Ovary (tissue), 9 donors: ENCODE data around the gene LSR. TPM values are rescaled to one million over a fixed set of nuclear protein-coding genes. Genes with fewer than 3 reads are reported as not detected.

ENCODE experiments used
- DNase-seq, 5 donors: peaks; one replicate each; pipeline ENCODE4 v3.0.0-alpha.2; 2019 to 2020
- H3K27ac ChIP-seq, 2 donors: fragments of 200-600 bp; one replicate each; pipeline versions ENCODE4 v1.5.1 to v1.8.0; 2019 to 2022
- H3K27me3 ChIP-seq: fragments of 200-600 bp; one replicate; pipeline ENCODE4 v1.8.0; 2022
- H3K36me3 ChIP-seq: fragments of 200-600 bp; sonication (generic); one replicate; pipeline ENCODE4 v1.5.1; 2019
- H3K4me1 ChIP-seq: one replicate; pipeline ENCODE4 v1.8.1; 2013; ENCODE audit warnings: mild to moderate bottlenecking, moderate library complexity; ENCODE audit not compliant: insufficient read depth
- H3K4me3 ChIP-seq: fragments of 200-600 bp; sonication (generic); one replicate; pipeline ENCODE4 v1.5.1; 2017
- H3K9me3 ChIP-seq, 2 donors: fragments of 200-600 bp in 1 of 2; sonication (generic) in 1 of 2; one replicate each; pipeline versions ENCODE4 v1.5.1 to v1.8.1; 2013 to 2019; ENCODE audit warnings: mild to moderate bottlenecking in 1 of 2, moderate library complexity in 1 of 2
- CTCF ChIP-seq, 3 donors: fragments of 450-650 bp in 2 of 3; fragments of 200-600 bp in 1 of 3; IDR thresholded peaks; one replicate each; pipeline versions ENCODE4 v1.5.1 to v1.8.0; 2016 to 2022; ENCODE audit warnings: antibody characterized with exemption in 3 of 3, mild to moderate bottlenecking in 1 of 3
- EP300 ChIP-seq: sonication (generic); formaldehyde crosslinking; IDR thresholded peaks from one replicate; pipeline ENCODE4 v1.6.1; 2017; ENCODE audit warnings: antibody characterized with exemption
- POLR2A ChIP-seq: fragments of 450-650 bp; IDR thresholded peaks from one replicate; pipeline ENCODE4 v1.6.1; 2017; ENCODE audit warnings: antibody characterized with exemption, mild to moderate bottlenecking, moderate library complexity
- WGBS, 3 donors: extraction: QIAGEN DNeasy Blood & Tissue Kit in 1 of 3; methylation state at CpG; one replicate each; pipeline versions ENCODE4 v1.1.5 to v1.1.7; 2013 to 2017; 5-methylcytosine and 5-hydroxymethylcytosine counted together
- intact Hi-C, 4 donors: fragments of 100-400 bp; cut with DNase I; formaldehyde crosslinking; loops; one replicate each; pipeline versions ENCODE4 v1.11.0 to v1.15.1; 2022 to 2023
- polyA plus RNA-seq, 2 donors: library from polyadenylated mRNA; stranded (reverse); fragments of 200-250 nt in 1 of 2; fragments of 350-450 nt in 1 of 2; fragmentation: Illumina TruSeq in 1 of 2; extraction: RNeasy Lipid Tissue Mini Kit (QIAGEN cat#74804) in 1 of 2; gene quantifications; one replicate each; pipeline ENCODE4 v1.2.3, GENCODE V29; 2013 to 2014
- total RNA-seq, 7 donors: library from RNA; depleted of rRNA in 2 of 7; stranded (reverse); fragments of >200 nt in 2 of 7; fragmentation: NEBNext Ultra II Directional in 3 of 7; extraction: Animal tissue kit (Norgen Biotek cat#: 25700) in 3 of 7; gene quantifications; one replicate each; pipeline versions ENCODE4 v1.1.0 to v1.2.4, GENCODE V29; 2016 to 2023
- donor health status: DM: no; HTN: no; CAD: no; lungs with moderate emphysema.
- donor health status: DM: no; HTN: no; CAD: no.
- donor health status: Bipolar disorder and iron deficiency.
- donor health status: DM: yes; HTN: yes; CAD: no.
- donor health status: DM: no; HTN: no; CAD: no.
- donor health status: DM: yes; HTN: yes; CAD: no.

Gene LSR
- total and polyA plus RNA-seq, 9 donors, result 3.3 to 69.8 (median 12.9) TPM

GRCh38 chr19:35222373-35223015 lies 26.3 kb upstream of the LSR start:
- no peaks in the 10 kb centered on the region for H3K4me1 ChIP-seq
- no peak overlapping the region for H3K27ac ChIP-seq
- no peaks in the 10 kb centered on the region for H3K36me3 ChIP-seq
- H3K9me3 ChIP-seq, result peaks cover 0 to 3% of the 10 kb centered on the region in 2 donors
- no peak for DNase-seq
- no peak for TF ChIP-seq EP300
- TF ChIP-seq CTCF (IDR thresholded peaks at IDR 0.05), result no peak
- no peak for TF ChIP-seq POLR2A
- H3K4me3 ChIP-seq, result no peak overlapping the region
- H3K27me3 ChIP-seq, result no peaks in the 10 kb centered on the region
- WGBS, 3 donors, result 80 to 92% (median 85%) methylated on average over 7 of the region's 7 CpGs
- intact Hi-C loops, result no loop called here

GRCh38 chr19:35223084-35223790 lies 25.6 kb upstream of the LSR start:
- TF ChIP-seq POLR2A (no peak), CTCF (IDR thresholded peaks at IDR 0.05) (no peak), EP300 (no peak)
- no peak overlapping the region for H3K4me3 ChIP-seq
- WGBS, 3 donors, result 51 to 61% (median 59%) methylated on average over 6 of the region's 6 CpGs
- no peaks in the 10 kb centered on the region for H3K27me3 ChIP-seq
- intact Hi-C loops, result no loop called here
- H3K9me3 ChIP-seq, result peaks cover 0 to 3% of the 10 kb centered on the region in 2 donors
- no peaks in the 10 kb centered on the region for H3K36me3 ChIP-seq
- no peak for DNase-seq
- H3K27ac ChIP-seq, result no peak overlapping the region
- no peaks in the 10 kb centered on the region for H3K4me1 ChIP-seq

GRCh38 chr19:35223862-35224505 lies 24.8 kb upstream of the LSR start:
- H3K9me3 ChIP-seq, result peaks cover 0 to 3% of the 10 kb centered on the region in 2 donors
- H3K4me3 ChIP-seq, result no peak overlapping the region
- TF ChIP-seq POLR2A, result no peak
- 69 to 83% (median 77%) methylated on average over 4 of the region's 4 CpGs for WGBS, 3 donors
- no peaks in the 10 kb centered on the region for H3K36me3 ChIP-seq
- DNase-seq, result no peak
- no peak overlapping the region for H3K27ac ChIP-seq
- intact Hi-C loops, result no loop called here
- no peaks in the 10 kb centered on the region for H3K27me3 ChIP-seq
- H3K4me1 ChIP-seq, result no peaks in the 10 kb centered on the region

GRCh38 chr19:35224681-35225571 lies 23.9 kb upstream of the LSR start:
- H3K36me3 ChIP-seq, result no peaks in the 10 kb centered on the region
- TF ChIP-seq EP300 (no peak), POLR2A (no peak), CTCF (IDR thresholded peaks at IDR 0.05) (no peak)
- H3K4me3 ChIP-seq, result no peak overlapping the region
- H3K27me3 ChIP-seq, result no peaks in the 10 kb centered on the region
- H3K4me1 ChIP-seq, result no peaks in the 10 kb centered on the region
- H3K9me3 ChIP-seq, result peaks cover 0 to 3% of the 10 kb centered on the region in 2 donors
- 36 to 42% (median 38%) methylated on average over 41 of the region's 41 CpGs for WGBS, 3 donors
- intact Hi-C loops, result no loop called here
- no peak overlapping the region for H3K27ac ChIP-seq
- DNase-seq, result no peak
